ENCODE results near the gene DAPK1. TPM values are rescaled to one million over a fixed set of nuclear protein-coding genes. Genes with fewer than 3 reads are reported as not detected.

DAPK1 gene
- total and polyA plus RNA-seq, 10 of the 15 experiments (the other 5 are each of a cell fraction or from before 2014, with no cell fraction given), result 8.2 to 94.7 (median 51.6) TPM

DNA sequence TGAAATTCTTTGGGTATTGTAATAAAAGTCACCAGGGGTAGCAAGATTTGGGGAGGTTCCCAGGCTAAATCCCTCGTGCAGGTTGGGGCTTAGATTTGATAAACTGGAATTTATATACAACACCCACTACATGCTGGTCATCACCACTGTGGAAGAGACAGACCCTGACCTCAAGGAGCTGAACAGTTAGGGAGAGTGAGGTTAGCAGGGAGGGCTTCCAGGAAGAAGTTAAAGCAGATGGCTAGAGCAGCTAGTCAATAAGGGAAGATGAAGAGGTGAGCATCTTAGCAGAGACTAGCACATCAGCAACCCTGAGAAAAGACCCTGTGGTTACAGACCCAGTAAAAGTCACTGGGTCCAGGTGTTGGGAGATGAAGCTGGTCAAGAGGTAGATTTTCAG lies 234.7 kb downstream of the DAPK1 start (continued):
- TF ChIP-seq, protein P1, sequence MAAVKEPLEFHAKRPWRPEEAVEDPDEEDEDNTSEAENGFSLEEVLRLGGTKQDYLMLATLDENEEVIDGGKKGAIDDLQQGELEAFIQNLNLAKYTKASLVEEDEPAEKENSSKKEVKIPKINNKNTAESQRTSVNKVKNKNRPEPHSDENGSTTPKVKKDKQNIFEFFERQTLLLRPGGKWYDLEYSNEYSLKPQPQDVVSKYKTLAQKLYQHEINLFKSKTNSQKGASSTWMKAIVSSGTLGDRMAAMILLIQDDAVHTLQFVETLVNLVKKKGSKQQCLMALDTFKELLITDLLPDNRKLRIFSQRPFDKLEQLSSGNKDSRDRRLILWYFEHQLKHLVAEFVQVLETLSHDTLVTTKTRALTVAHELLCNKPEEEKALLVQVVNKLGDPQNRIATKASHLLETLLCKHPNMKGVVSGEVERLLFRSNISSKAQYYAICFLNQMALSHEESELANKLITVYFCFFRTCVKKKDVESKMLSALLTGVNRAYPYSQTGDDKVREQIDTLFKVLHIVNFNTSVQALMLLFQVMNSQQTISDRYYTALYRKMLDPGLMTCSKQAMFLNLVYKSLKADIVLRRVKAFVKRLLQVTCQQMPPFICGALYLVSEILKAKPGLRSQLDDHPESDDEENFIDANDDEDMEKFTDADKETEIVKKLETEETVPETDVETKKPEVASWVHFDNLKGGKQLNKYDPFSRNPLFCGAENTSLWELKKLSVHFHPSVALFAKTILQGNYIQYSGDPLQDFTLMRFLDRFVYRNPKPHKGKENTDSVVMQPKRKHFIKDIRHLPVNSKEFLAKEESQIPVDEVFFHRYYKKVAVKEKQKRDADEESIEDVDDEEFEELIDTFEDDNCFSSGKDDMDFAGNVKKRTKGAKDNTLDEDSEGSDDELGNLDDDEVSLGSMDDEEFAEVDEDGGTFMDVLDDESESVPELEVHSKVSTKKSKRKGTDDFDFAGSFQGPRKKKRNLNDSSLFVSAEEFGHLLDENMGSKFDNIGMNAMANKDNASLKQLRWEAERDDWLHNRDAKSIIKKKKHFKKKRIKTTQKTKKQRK (IDR thresholded peaks at IDR 0.05; ENCODE audit: low read depth, low read length), result no peak
- no peak for TF ChIP-seq SREBF2 (IDR thresholded peaks at IDR 0.05; ENCODE audit: low read length)

DNA sequence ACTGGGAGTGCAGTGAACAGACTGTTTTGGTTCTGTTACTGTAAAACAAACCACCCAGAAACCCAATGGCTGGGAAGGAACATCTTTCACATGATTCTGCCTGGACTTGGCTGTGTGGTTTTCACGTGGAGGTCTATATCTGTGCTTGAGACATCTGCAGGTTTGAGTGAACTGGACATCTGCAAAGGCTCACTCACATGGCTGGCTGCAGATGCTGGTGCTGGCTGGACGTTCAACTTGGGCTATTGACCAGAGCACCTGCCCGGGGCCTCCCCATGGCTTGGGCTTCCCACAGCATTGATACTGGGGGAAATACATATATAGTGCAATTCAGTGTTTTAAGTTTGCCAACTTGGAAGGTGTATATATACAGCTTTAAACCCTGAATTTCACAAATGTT lies 235.1 kb downstream of the DAPK1 start:
- ChIA-PET SMC1A (ENCODE audit: uncharacterized antibody, unreplicated experiment) (interaction anchor here (0.7 kb wide), 1 partner anchor 544 kb away, joined by 3 read pairs; no protein-coding TSS in a partner anchor), RAD21 (ENCODE audit: unreplicated experiment) (no interaction called here), CTCF (no interaction called here), POLR2A (no interaction called here)
- Histone ChIP-seq H3K36me3 (ENCODE audit: control insufficient read depth in 2 of 2, insufficient read depth in 2 of 2, low read length in 1 of 2) (no peaks in the 10 kb centered on the region), H3K79me2 (ENCODE audit: control insufficient read depth, insufficient read depth, low read length) (no peaks in the 10 kb centered on the region), H4K20me1 (ENCODE audit: control insufficient read depth, insufficient read depth) (no peaks in the 10 kb centered on the region), H3K9ac (ENCODE audit: control insufficient read depth, insufficient read depth, low read length) (no peak overlapping the region), H3K4me1 (ENCODE audit: control insufficient read depth, insufficient read depth, low read length) (no peaks in the 10 kb centered on the region), H3K4me3 (no peak overlapping the region), H3K9me3 (replicated peaks; ENCODE audit: control insufficient read depth, insufficient read depth, low read length) (no peaks in the 10 kb centered on the region), H3K27ac (ENCODE audit: control insufficient read depth, insufficient read depth) (no peak overlapping the region), H3K27me3 (replicated peaks in 1 of 2; ENCODE audit: control insufficient read depth in 2 of 2, insufficient read depth in 2 of 2, low read length in 1 of 2) (peaks cover 0 to 3% of the 10 kb centered on the region in 2 experiments; a peak in 3 of 4 replicates), H3K4me2 (ENCODE audit: control insufficient read depth, insufficient read depth) (no peak overlapping the region), H2AFZ (ENCODE audit: control insufficient read depth, low read depth, low read length) (no peak overlapping the region)
- intact Hi-C loops (cut with micrococcal nuclease; ENCODE audit: unreplicated experiment), result no loop called here
- in situ Hi-C loops (cut with MboI), result no loop called here
- DNase-seq (ENCODE audit: low read depth, low spot score) (no peak), ATAC-seq (no peak), FAIRE-seq (no peak)
- TF ChIP-seq SIX5 (IDR thresholded peaks at IDR 0.05; ENCODE audit: low read depth, low read length, severe bottlenecking) (no peak), EP300 (IDR thresholded peaks at IDR 0.05; ENCODE audit: borderline replicate concordance in 1 of 2, control insufficient read depth in 1 of 2, low read depth in 2 of 2, low read length in 2 of 2) (no peak), SREBF2 (IDR thresholded peaks at IDR 0.05; ENCODE audit: low read length) (no peak), EZH2 (IDR thresholded peaks at IDR 0.05; ENCODE audit: borderline replicate concordance, control insufficient read depth, low read depth, low read length) (no peak), CHD2 (IDR thresholded peaks at IDR 0.05; ENCODE audit: borderline replicate concordance, low read depth, low read length) (no peak), RAD21 (IDR thresholded peaks at IDR 0.05; ENCODE audit: insufficient read depth, low read depth, low read length) (no peak), SUPT20H (IDR thresholded peaks at IDR 0.05; ENCODE audit: borderline replicate concordance, control insufficient read depth, low read depth, low read length) (no peak), MYC (IDR thresholded peaks at IDR 0.05; ENCODE audit: insufficient read depth, insufficient read length, insufficient replicate concordance, low read length, severe bottlenecking) (no peak), TBL1XR1 (IDR thresholded peaks at IDR 0.05; ENCODE audit: low read depth, low read length) (no peak), RUNX3 (IDR thresholded peaks at IDR 0.05; ENCODE audit: low read length) (no peak), NR2C2 (IDR thresholded peaks at IDR 0.05; ENCODE audit: borderline replicate concordance, control insufficient read depth, insufficient read length, low read depth) (no peak), PML (IDR thresholded peaks at IDR 0.05; ENCODE audit: low read length) (no peak)
- no TSS peak for BruUV-seq (replicated peaks)
- WGBS (ENCODE audit: insufficient coverage, insufficient replicate concordance, low lambda C conversion rate, missing lambda C conversion rate), result 0% methylated on average over 3 of the region's 3 CpGs
